Measurements from ENCODE around the gene PATJ. TPM values are rescaled to one million over a fixed set of nuclear protein-coding genes. Genes with fewer than 3 reads are reported as not detected.
A peak's percentile ranks its signal among the peaks of the same experiment; 100 is the strongest.
"Not testable (repeated sequence)": the region's sequence is repeated elsewhere in the genome, so short reads cannot be mapped to it uniquely, and the experiment has no call there.

Gene PATJ
- total RNA-seq, 2 experiments from 2014 or later: 13.9 to 16.0 TPM

DNA sequence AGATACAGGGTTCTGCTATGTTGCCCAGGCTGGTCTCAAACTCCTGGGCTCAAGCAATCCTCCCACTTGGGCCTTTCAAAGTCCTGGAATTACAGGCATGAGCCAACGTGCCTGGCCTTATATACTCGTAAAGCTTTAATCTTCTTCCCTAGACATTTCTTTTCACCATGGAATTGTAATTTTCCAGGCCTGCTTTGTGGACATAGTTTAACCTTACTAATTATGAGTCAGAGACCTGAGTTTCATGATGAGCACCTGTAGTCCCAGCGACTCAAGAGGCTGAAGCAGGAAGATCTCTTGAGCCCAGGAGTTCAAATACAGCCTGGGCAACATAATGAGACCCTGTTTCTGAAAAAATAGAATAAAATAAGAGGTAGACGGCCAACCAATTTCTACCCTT lies 12.3 kb downstream of the PATJ start:
- no peak for DNase-seq
- intact Hi-C loops (cut with micrococcal nuclease): no loop called here
- CTCF ChIA-PET: no interaction called here
- Mint-ChIP-seq H3K4me3 (no peak overlapping the region), H3K9me3 (no peaks in the 10 kb centered on the region), H3K27me3 (no peaks in the 10 kb centered on the region), H3K36me3 (no peaks in the 10 kb centered on the region), H3K4me1 (ENCODE audit: low read depth) (peaks cover 19% of the 10 kb centered on the region), H3K27ac (no peak overlapping the region)
- POLR2A ChIA-PET: no interaction called here

DNA sequence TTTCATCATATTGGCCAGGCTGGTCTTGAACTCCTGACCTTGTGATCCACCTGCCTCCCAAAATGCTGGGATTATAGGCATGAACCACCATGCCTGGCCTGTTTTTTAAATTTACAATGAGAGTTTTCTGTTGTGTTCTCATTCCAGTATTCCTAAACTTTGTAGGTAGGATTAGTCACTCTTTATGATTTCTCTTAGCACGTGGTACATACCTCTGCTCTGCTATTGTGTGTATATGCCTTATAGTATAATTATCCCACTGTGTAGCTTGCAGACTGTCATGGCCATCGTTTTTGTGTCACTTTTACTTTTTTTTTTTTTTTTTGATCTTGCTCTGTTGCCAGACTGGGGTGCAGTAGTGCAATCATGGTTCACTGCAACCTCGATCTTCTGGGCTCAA lies 14.5 kb downstream of the PATJ start:
- no peaks in the 10 kb centered on the region for H3K36me3 Mint-ChIP-seq

DNA sequence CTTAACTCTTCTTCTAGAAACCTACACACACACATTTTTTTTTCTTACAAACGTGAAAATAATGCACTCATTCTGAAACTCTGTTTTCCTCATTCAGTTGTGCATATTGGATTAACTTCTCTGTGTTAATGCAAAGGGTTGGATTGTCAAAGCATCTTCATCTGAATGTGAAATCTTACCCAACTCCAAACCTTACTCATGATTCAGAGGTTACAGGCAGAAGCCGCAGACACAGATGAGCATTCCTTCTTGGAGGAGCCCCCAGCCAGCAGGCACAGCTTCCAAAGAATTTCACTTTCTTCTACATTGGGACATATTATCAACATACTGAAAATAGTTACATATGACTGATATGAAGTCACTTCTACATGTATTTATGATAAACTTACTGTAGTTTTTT lies 15.7 kb downstream of the PATJ start:
- no peaks in the 10 kb centered on the region for H3K36me3 Mint-ChIP-seq
- POLR2A ChIA-PET: no interaction called here
- H3K4me1 Mint-ChIP-seq (ENCODE audit: low read depth): peaks cover 21% of the 10 kb centered on the region
- no peaks in the 10 kb centered on the region for H3K27me3 Mint-ChIP-seq
- no peak for DNase-seq
- no peak overlapping the region for H3K27ac Mint-ChIP-seq
- CTCF ChIA-PET: interaction anchor here (0.7 kb wide), 1 partner anchor 14 kb away, joined by 3 read pairs; no protein-coding TSS in a partner anchor
- no peaks in the 10 kb centered on the region for H3K9me3 Mint-ChIP-seq
- H3K4me3 Mint-ChIP-seq: no peak overlapping the region
- intact Hi-C loops (cut with micrococcal nuclease): no loop called here

More for the DNA sequence above, 14.5 kb downstream of the PATJ start:
- intact Hi-C loops (cut with micrococcal nuclease): no loop called here
- Mint-ChIP-seq H3K27ac (no peak overlapping the region), H3K27me3 (no peaks in the 10 kb centered on the region), H3K4me3 (no peak overlapping the region), H3K4me1 (ENCODE audit: low read depth) (peaks cover 21% of the 10 kb centered on the region), H3K9me3 (no peaks in the 10 kb centered on the region)
- POLR2A ChIA-PET: no interaction called here
- no peak for DNase-seq
- CTCF ChIA-PET: no interaction called here

DNA sequence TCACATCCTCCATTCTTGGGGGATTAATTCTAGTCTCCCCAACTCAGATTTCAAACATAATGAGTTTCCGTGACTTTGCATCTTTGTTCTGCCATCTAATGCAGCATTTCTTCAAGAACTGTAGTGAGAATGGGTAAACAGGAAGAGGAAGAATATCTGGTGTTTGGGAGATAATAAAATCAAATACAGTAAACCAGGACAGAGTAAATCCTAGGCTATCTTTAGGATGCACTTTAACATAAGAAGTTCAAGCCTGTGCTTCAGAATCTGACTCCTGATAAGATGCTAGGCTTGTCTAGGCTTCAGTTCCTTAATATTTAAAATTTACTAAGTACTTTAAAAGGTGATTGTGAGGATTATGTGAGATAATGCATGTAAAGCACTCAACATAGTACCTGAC lies 27.9 kb downstream of the PATJ start:
- ChIA-PET CTCF (interaction anchor here (1.3 kb wide), 1 partner anchor 11 kb away, joined by 4 read pairs; no protein-coding TSS in a partner anchor), POLR2A (no interaction called here)
- H3K27me3 Mint-ChIP-seq: no peaks in the 10 kb centered on the region
- no peak overlapping the region for H3K4me3 Mint-ChIP-seq
- intact Hi-C loops (cut with micrococcal nuclease): no loop called here
- no peak overlapping the region for H3K27ac Mint-ChIP-seq
- H3K4me1 Mint-ChIP-seq (ENCODE audit: low read depth): no peaks in the 10 kb centered on the region
- H3K9me3 Mint-ChIP-seq: no peaks in the 10 kb centered on the region
- no peak for DNase-seq
- H3K36me3 Mint-ChIP-seq: peaks cover 9% of the 10 kb centered on the region

DNA sequence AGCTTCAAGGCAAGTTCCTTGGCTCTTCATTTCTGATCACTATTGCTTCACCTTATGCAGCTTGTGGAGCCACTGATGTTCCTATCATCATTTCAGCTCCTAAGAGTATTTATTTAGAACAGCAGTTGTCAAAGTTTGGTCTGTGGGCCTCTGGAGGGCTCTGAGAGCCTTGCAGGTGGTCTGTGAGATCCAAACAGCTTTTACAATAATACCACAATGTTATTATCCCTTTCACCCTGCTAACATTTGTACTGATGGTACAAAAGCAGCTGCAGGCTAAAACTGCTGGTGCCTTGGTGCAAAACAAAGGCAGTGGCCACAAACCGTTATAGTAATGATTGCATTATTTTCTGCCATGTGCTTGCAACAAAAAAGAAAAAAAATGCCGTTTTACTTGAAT lies 33.8 kb downstream of the PATJ start:
- CTCF ChIA-PET: interaction anchor here (1.2 kb wide), 1 partner anchor 187 kb away, joined by 3 read pairs; no protein-coding TSS in a partner anchor
- no peak overlapping the region for H3K4me3 Mint-ChIP-seq
- POLR2A ChIA-PET: no interaction called here
- H3K9me3 Mint-ChIP-seq: no peaks in the 10 kb centered on the region
- peaks cover 5% of the 10 kb centered on the region for H3K4me1 Mint-ChIP-seq (ENCODE audit: low read depth)
- no peak for DNase-seq
- H3K27me3 Mint-ChIP-seq: no peaks in the 10 kb centered on the region
- H3K36me3 Mint-ChIP-seq: peaks cover 10% of the 10 kb centered on the region
- intact Hi-C loops (cut with micrococcal nuclease): no loop called here
- H3K27ac Mint-ChIP-seq: no peak overlapping the region

DNA sequence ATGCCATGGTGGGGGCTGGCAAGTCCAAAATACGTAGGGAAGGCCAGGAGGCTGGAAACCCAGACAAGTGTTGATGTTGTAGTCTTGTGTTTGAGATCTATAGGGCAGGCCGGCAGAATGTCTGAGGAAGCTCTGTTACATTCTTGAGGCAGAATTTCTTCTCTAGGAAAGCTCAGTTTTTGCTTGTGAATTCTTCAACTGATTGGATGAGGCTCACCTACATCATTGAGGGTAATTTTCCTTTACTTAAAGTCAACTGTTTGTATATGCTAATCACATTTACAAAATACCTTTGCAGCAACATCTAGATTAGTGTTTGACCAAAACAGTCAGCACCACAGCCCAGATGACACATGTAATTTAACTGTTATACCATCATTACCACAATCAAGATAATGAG lies 37.0 kb downstream of the PATJ start:
- H3K27me3 Mint-ChIP-seq: no peaks in the 10 kb centered on the region
- peaks cover 33% of the 10 kb centered on the region for H3K4me1 Mint-ChIP-seq (ENCODE audit: low read depth)
- H3K9me3 Mint-ChIP-seq: no peaks in the 10 kb centered on the region
- H3K36me3 Mint-ChIP-seq: peaks cover 10% of the 10 kb centered on the region
- ChIA-PET CTCF (no interaction called here), POLR2A (no interaction called here)
- intact Hi-C loops (cut with micrococcal nuclease): no loop called here
- H3K27ac Mint-ChIP-seq: no peak overlapping the region
- no peak for DNase-seq
- H3K4me3 Mint-ChIP-seq: no peak overlapping the region

DNA sequence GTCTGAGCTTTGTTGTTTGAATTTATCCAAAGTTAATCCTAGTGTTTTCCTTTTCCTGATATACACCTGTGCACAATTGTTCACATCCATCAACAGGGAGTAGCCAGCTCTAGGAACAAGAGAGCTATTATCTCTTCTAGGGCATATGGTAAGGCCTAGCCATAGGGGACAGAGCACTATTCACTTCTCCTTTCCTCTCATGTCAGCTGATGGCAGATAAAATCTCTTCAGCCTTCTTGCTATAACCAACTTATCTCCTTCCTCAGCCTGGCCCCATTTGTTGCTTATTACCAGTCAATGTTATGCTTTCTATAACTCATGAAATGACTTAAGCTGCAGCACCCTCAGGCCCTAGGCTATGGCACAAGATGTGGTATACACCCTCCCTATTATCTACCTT lies 38.9 kb downstream of the PATJ start:
- DNase-seq: no peak
- Mint-ChIP-seq H3K4me3 (no peak overlapping the region), H3K27me3 (no peaks in the 10 kb centered on the region), H3K4me1 (ENCODE audit: low read depth) (peaks cover 40% of the 10 kb centered on the region), H3K36me3 (peaks cover 10% of the 10 kb centered on the region), H3K27ac (peak overlapping the region; percentile 21), H3K9me3 (no peaks in the 10 kb centered on the region)
- intact Hi-C loops (cut with micrococcal nuclease): no loop called here
- ChIA-PET CTCF (no interaction called here), POLR2A (no interaction called here)

DNA sequence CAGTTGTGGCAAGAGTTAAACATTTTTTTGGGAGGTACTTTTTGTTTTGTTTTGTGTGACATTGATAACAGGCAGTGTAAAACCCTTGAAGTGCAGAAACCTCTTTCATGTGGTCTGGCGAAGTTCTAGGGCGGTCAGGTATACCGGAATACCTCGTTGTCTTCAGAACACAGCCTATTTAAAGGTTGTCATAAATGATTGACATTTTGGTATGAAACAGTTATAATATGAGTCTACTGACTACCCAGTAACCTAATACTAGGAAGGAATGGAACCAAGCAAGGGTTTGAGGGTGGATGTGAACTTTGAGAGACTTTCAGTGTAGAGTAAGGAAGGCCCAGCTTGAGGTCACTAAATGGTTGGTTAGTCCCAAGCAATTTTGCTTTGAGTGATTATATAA lies 40.5 kb downstream of the PATJ start:
- peak overlapping the region; percentile 10 for H3K4me3 Mint-ChIP-seq
- ChIA-PET CTCF (interaction anchor here (0.6 kb wide), 1 partner anchor 1804 kb away, joined by 4 read pairs; no protein-coding TSS in a partner anchor), POLR2A (no interaction called here)
- intact Hi-C loops (cut with micrococcal nuclease): loop anchor here (1.0 kb wide), 1 partner anchor 57 kb away; the partner anchor contains the start of gene TM2D1
- no peaks in the 10 kb centered on the region for H3K9me3 Mint-ChIP-seq
- no peaks in the 10 kb centered on the region for H3K27me3 Mint-ChIP-seq
- H3K4me1 Mint-ChIP-seq (ENCODE audit: low read depth): peaks cover 45% of the 10 kb centered on the region
- peak; percentile 76 for DNase-seq
- peak overlapping the region; percentile 38 for H3K27ac Mint-ChIP-seq
- peaks cover 17% of the 10 kb centered on the region for H3K36me3 Mint-ChIP-seq

DNA sequence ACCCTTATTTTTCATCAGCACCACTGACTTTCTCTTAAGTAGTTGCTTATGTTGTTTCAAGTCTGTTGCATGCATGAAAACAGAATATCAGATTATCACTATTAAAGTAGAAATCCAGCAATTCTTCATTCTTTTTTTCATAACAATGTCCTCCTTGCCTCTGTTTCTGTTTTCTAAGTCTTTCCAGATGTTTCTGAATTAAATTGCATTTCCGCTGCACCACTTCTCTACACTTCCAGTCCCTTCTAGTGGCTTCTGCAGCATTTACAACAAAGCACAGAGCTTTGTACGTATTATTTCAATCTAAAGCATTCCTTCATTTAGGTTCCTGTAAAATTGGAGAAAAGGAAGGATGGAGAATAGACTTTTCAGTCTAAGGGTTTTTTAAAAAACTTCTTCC lies 42.4 kb downstream of the PATJ start:
- ChIA-PET POLR2A (no interaction called here), CTCF (interaction anchor here (0.9 kb wide), 1 partner anchor 10 kb away, joined by 4 read pairs; no protein-coding TSS in a partner anchor)
- Mint-ChIP-seq H3K27ac (no peak overlapping the region), H3K4me3 (no peak overlapping the region), H3K36me3 (peaks cover 14% of the 10 kb centered on the region), H3K9me3 (no peaks in the 10 kb centered on the region), H3K27me3 (no peaks in the 10 kb centered on the region), H3K4me1 (ENCODE audit: low read depth) (peaks cover 43% of the 10 kb centered on the region)
- intact Hi-C loops (cut with micrococcal nuclease): no loop called here
- no peak for DNase-seq

DNA sequence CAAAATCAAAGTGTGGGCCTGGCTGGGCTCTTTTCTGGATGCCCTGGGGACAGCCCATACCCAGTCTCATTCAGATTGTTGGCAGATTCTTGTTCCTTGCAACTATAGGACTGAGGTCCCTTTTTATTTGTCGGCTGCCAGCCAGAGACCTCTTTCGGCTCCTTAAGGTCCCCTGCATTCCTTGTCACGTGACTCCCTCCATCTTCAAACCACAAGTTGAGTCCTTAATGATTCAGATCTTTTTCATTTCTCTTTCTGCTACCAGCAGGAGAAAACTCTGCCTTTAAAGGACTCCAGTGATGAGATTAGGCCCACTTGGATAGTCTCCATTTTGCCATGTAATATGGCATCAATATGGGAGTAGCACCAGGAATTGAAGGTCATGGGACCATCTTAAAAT lies 48.6 kb downstream of the PATJ start:
- DNase-seq: no peak
- Mint-ChIP-seq H3K27ac (no peak overlapping the region), H3K9me3 (no peaks in the 10 kb centered on the region), H3K4me1 (ENCODE audit: low read depth) (peaks cover 5% of the 10 kb centered on the region), H3K36me3 (peaks cover 15% of the 10 kb centered on the region), H3K4me3 (no peak overlapping the region), H3K27me3 (no peaks in the 10 kb centered on the region)
- CTCF ChIA-PET: no interaction called here
- POLR2A ChIA-PET: no interaction called here
- intact Hi-C loops (cut with micrococcal nuclease): no loop called here

DNA sequence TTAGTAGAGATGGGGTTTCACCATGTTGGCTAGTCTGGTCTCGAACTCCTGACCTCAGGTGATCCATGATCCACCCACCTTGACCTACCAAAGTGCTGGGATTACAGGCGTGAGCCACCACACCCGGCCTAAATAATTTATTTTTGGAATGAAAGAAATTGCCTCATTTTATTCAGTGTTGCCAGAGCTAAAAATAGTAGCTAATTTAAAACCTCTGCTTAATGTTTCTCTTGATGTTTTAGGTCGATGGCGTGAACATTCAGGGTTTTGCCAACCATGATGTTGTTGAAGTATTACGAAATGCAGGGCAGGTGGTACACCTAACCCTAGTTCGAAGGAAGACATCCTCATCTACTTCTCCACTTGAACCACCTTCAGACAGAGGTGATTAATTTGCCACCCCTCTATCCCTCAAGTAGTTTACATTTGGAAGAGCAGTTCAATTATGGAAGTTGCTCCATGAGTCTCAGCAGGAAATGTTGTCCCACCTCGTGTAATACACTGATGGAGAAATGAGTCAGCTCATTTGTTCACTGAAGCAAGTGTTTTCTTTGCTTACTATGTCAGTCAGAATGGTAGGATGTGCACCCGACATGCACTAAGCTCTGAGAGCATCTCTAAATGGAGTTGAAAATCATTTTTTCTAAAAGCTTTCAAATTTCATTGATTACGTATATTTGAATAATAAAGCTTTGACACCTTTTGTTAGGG lies 54.9 kb downstream of the PATJ start:
- Mint-ChIP-seq H3K9me3 (no peaks in the 10 kb centered on the region), H3K36me3 (peaks cover 26% of the 10 kb centered on the region), H3K27me3 (no peaks in the 10 kb centered on the region), H3K4me3 (no peak overlapping the region), H3K27ac (no peak overlapping the region), H3K4me1 (ENCODE audit: low read depth) (peaks cover 5% of the 10 kb centered on the region)
- DNase-seq: no peak
- ChIA-PET CTCF (no interaction called here), POLR2A (no interaction called here)
- intact Hi-C loops (cut with micrococcal nuclease): no loop called here

DNA sequence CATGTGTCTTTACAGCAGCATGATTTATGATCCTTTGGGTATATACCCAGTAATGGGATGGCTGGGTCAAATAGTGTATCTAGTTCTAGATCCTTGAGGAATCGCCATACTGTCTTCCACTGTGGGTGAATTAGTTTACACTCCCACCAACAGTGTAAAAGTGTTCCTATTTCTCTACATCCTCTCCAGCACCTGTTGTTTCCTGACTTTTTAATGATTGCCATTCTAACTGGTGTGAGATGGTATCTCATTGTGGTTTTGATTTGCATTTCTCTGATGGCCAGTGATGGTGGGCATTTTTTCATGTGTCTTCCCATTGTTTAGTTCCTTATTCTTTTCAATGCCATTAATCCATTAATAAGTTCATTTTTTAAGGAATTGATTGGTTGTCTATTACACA lies 58.8 kb downstream of the PATJ start:
- POLR2A ChIA-PET; H3K27me3 Mint-ChIP-seq; CTCF ChIA-PET; H3K4me3 Mint-ChIP-seq; intact Hi-C loops (cut with micrococcal nuclease); DNase-seq; H3K9me3 Mint-ChIP-seq; H3K27ac Mint-ChIP-seq; H3K4me1 Mint-ChIP-seq (ENCODE audit: low read depth): not testable (repeated sequence)
- H3K36me3 Mint-ChIP-seq: peaks cover 33% of the 10 kb centered on the region

DNA sequence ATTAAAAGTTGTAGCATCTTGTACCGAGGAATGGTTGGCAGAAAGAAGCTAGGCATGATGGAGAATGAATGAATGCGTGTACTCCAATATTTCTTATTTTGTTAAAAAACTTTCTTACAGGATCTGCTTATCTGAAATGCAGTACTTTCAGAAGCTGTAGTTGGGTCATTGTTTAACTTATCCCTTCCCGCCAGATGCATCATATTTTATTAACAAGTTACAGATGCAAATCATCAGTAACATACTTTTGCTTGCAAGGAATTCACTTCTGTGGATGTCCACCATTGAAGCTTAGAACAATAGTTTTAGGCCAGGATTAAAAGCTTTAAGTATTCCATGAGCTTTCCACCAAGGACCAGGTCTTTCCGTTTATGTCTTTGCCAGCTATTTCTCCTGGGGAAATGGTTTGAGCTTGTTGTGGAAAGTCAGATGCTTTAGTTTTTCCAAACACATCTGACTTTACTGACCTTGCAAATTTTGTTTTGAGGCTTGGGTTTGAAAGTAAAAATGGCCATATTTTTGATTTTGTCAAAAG lies 65.4 kb downstream of the PATJ start:
- CTCF ChIA-PET: no interaction called here
- Mint-ChIP-seq H3K27ac (no peak overlapping the region), H3K4me1 (ENCODE audit: low read depth) (no peaks in the 10 kb centered on the region), H3K36me3 (peaks cover 17% of the 10 kb centered on the region), H3K9me3 (no peaks in the 10 kb centered on the region), H3K4me3 (no peak overlapping the region), H3K27me3 (no peaks in the 10 kb centered on the region)
- intact Hi-C loops (cut with micrococcal nuclease): no loop called here
- DNase-seq: no peak
- POLR2A ChIA-PET: no interaction called here

Data from activated CD4-positive, alpha-beta memory T cell treated with anti-CD3 and anti-CD28 coated beads for 36 hours (primary cell).